ENCODE results near the gene FAM9C.
"Not testable (repeated sequence)": the region's sequence is repeated elsewhere in the genome, so short reads cannot be mapped to it uniquely, and the experiment has no call there.

The FAM9C gene

DNA sequence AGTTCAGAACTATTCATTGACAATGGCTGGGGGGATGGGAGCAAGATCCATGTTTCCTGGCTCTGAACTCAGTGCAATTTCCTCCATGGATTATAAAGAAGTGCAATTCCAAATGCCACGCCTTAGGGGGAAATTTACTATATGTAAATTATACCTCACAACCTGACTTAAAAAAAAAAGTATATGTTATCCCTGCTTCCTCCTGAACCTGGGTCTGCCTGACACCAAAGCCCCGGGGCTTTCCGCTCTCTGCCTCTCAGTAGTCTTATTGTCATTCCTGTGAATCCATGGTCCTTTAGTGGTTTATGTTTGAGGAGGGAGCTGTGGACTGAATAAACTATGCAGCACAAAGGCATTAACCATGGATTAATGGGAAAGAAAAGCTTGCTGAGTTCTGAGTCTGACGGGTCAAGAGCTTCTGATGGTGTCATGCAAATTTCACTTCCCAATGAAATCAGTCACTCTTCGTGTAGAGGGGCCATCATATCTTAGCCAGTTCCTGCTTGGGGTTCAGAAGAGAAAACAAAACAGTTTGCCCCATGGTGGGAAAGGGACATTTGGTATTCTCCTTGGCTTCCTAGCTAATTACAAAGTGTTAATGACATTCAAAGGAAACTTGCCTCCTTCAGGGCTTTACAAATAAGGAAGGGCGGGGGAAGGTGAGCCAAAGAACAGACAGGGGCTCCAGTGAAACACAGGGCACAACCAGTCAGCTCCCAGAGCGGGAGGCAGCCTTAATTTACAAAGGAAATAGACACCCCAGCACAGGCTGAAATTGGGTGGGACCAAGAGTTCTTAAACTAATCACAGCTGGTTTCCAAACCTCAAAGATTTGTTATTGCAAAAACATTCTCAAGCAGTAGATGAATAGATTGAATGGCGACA lies 14.3 kb downstream of the FAM9C start:
- DNase-seq: no peak

DNA sequence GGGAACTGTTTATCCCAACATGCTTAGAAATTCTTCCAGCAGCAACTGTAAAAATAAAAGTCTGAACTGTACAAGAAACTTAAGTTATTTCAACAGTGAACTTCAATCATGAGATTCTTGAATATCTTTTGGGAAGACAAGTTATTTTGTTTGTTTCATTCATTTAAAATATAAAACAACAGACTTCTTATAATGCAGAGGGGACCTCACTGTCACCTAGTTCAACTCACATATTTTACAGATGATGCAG lies 14.9 kb downstream of the FAM9C start:
- DNase-seq: no peak

DNA sequence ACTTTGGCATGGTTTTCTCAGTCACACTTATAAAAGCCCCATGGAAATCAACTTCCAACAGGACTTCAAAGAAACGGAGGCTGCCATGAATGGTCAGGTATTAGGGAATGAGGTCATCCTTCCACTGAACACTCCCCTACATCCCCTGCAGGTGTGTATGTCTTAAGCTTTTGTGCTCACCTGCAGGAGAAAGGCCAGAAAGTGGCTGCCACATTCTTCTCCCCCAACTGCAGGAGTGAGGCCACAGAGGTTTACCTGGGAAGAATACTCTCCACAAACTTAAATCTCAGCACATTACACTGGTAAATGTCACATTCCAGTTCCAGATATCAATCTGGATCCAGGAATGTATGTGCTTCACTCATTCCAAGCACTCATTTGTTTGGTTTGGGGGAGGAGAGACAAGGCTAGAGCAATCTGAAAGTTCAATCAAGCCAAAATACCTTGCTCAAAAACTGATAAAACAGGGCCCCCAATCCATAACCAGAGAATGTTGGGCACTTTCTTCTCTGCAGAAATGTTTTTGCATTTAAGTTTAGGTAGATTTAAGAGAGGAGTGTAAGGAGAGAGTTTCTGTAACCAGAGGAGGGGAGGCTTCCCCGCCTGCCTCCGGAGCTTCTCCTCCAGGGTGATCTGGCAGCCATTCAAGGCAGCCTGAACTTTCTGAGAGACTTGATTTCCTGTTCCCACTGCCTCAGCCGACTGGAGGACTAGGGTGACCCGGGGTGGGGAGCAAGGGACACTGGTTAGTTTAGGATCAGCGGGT lies 15.4 kb downstream of the FAM9C start:
- no peak for DNase-seq

DNA sequence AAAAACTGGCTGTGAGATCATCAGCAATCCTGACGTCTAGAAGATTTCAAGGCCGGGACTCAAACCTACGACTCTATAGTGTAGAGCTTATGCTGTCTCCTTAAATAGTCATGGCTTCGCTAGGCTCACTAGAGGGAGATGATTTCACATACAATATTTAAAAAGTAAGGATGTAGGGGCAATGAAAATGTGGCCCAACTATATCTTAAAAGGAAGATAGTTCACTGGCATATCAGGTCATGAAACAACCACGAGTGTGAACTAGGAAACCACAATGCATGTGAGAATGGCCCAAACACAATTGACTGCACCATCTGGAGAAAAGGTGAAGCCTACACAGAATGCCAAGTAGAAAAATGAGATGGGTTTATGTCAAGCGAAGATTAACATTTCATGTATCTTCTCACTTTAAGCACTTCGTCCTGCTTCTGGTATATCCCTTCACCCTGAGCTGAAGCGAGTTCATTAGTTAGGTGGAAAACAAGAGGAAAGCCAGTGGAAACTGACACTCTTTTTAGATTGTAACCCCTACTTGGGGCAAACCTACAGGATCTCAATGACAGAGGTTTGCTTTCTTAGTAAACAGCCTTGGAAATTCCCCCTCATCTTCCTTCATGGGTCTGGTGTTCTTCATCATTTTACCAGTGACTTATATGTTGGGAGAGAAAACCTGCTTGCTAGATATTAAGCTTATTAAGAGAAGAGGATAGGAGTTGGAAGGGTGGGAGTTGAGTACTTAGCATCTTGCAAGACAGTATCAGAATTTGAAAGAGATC lies 17.4 kb downstream of the FAM9C start:
- no peak for DNase-seq

DNA sequence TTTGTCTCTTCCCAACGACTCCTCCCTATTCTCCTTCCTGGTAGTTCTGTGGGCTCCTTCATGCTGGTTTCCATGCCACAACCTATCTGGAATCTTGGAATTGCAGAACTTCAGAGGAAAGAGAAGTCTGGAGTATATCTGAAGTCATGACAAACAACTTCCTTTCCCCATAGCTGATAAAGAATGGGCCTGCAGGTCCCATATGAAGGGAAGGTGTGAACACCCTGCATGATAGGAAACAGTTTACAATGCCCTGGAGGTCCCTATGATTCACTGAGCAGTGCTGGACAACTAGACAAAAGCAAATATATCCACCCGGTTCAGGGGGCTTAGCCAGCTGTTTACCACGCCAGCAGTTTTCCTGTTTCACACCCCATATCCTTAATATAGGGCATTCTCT lies 19.4 kb downstream of the FAM9C start:
- no peak for DNase-seq

DNA sequence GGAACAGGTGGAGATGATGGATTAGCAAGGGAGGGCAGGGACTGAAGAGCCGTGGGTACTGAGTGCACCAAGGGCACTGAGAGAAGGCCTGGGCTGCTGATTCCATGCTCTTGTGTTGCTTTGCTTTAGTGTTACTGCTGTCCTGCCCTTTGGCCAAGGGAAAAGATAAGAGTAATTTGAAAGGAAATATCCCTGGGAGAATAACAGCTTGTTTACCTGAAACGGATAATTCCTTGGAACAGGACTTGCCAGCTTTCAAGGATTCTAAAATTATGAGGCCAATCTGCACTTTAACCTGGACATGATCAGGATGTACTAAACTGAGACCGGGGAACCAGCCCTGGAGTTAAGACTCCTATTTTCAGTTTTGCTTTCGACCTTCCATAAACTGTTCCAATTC lies 20.4 kb downstream of the FAM9C start:
- no peak for DNase-seq

DNA sequence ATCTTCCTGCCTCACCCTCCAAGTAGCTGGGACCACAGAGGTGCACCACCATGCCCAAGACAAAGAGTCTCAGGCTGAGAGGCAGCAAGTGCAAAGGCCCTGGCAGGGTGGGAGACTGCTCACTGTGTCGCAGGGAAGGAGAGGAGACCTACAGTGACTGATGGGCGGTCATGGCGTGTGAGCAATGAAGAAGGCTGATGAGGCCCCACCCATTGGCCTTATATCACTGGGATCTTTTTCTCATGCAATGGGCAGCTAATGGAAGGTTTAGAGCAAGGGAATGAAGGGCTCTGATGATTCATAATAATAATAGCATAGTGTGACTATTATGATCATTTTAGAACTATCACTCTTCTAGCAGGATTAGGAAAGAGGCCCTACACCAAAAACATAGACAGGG lies 20.9 kb downstream of the FAM9C start:
- DNase-seq: no peak

DNA sequence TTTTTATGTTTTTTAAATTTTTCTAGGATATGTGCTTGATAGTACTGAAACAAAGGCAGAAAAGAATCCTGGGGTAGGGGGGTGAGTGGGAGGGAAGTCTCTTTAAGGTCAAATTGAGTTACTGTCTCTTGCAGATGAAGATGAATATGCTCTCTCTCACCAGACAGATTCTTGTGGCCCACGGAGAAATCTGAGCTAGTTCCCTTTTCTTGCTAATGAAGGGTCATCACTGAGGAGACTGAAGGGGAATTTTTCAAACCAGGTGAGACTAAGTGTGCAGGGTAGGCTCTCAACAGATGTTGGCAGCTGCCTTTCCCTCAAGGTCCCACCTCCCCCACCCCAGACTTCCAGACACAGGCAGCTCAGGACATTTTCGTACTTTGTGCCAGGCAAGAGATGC lies 21.5 kb downstream of the FAM9C start:
- no peak for DNase-seq

DNA sequence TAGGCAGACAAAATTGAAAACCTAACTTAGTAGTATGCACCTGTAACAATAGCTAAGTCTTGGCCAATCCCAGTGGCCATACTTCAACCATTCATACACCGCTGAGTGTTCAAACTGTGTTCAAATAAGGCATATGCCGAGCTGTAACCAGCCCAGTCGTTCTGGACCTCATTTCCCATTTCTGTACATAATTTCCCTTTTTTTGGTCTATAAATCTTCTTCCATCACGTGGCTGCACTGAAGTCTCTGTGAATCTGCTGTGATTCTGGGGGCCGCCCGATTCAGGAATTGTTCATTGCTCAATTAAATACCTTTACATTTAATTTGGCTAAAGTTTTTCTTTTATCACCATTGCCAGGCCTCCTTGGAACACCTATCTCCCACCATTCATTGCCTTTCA lies 27.7 kb downstream of the FAM9C start:
- DNase-seq: not testable (repeated sequence)

DNA sequence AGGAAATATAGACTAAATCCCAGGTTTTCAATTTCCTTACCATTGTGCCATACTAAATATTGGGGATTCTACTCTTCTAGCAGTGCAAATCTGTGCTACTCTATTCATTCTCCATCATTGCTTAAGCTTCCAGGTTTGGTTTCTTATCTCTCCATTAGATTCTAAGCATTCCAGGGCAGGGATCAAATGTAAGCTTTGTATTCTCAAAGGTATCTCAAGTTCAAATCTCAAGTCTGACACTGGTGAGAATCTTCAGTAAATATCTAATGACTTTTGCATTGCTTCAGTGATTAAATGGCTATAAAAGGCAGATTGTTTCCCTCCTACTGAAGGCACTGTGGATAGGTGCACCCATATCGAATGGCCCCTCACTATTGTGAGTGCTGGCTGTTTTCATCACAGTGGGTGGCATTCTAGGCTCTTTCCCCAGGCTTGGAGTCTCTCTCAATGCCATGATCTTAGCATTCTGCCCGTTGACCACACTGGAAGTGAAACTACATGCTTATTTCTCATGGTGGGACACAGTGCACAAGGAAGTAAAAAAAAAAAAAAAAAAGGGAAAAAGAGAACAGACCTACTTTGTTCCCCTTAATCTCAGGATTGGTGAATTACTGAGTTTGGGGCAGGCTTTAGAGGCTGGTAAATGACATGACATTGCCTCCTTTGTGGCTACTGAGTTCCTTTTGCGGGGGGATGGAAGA lies 28.7 kb downstream of the FAM9C start:
- no peak for DNase-seq

DNA sequence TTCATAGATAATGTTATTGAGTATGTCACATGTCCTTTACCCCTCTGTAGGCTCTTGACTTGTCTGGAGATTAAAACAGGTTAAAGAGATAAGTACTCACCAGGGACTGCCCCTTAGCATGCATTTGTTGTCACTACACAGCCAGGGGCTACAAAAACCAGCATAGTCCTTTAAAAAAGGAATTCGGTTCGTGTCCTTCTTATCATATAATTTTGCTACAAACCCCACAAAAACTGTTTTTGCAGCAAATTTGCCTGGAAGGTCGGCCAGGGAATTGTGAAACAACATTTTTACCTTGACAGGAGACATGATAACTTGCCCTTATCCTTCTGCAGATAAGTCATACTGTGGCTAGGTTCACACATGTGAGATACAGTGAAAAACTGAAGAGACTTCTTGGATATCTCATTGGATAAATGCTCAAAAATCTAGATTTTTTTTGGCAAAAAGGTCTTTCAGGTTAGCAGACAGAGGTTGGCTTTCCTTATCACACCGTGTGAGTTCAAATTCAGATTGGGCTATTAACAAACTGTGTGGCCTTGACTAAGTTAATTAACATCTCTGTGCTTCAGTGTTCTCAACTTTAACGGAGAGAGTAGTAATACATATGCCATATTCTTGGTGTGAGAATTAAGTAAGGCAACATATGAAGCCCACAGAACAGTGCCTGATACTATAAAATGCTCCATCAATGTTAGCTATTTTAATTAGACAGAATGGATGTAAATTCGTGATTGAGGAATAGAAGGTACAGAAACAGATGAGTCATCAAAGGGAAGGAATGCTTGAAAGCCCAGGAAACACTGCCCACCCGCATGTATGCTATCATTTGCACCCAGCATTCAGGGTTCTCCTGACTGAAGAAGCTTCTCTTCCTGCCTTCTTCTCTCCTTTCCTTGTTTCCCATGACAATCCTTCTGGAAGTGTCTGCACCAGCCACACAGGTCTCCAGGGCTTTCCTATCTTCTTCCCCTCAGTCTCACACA lies 30.0 kb downstream of the FAM9C start:
- no peak for DNase-seq

DNA sequence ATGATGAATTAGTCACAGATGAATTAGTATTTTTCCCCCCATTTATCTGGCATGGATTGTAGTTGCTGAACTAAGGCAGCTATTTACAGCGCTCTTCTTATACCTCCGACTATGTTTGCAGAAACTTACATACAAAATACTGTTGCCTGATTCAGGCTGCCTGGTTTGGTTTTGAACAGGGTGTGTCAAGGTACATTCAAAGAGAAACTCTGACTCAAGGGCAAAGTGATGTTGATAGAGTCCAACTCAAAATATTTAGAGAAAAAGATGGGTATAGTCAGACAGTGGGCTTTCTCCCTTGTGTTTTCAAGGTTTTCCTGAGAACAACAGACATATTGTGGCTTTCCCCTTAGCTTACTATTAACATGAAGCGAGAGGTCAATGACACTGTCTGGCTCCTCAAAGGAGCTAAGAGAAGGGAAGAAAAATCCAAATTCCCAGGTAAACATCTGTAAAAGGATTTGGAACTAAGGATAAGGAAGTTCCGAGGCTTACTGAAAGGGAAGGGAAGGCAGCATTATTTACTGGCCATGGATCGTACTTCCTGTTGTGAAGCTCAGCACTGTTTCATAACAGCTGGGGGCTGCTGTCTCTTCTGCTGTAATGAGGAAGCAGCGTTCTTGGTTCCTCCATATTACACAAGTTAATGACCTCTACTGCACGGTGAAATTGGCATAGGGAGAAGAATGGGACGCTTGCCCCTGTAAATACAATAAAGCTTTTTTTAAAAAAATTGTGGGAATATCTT lies 30.9 kb downstream of the FAM9C start:
- DNase-seq: peak; percentile 28

DNA sequence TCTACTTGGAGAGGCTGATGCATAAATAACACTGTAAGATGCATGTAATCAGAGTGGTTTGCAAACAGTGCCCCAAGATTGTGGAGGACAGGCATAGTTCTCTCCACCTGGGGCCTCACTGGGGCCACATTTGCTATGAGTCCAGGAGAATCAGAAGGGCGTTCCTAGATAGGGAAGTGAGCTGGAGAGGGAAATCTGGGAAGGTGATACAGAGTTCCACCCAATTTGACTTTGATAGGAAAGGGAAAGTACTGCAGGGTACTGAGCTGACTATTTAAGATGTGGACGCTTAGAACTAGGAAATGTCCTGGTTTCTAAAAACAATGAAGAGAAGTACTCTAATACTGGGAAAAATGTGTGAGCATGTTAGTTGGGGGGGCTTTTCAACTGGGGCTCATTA lies 33.9 kb downstream of the FAM9C start:
- no peak for DNase-seq

DNA sequence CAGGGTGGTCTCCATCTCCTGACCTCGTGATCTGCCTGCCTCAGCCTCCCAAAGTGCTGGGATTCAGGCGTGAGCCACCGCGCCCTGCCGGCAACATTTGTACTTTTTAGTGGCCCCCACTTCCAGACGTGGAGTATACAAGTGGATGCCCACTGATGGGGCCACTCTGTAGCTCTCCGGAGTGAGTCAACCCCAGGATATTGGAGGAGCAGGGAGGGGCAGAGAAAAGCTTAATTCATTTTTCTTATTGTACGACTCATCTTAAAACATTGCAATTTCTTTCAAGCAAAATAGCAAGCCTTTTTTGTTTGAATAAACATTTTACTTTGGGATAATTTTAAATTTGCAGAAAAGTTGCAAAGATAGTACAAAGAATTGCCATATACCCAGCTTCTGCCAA lies 34.6 kb downstream of the FAM9C start:
- DNase-seq: no peak

DNA sequence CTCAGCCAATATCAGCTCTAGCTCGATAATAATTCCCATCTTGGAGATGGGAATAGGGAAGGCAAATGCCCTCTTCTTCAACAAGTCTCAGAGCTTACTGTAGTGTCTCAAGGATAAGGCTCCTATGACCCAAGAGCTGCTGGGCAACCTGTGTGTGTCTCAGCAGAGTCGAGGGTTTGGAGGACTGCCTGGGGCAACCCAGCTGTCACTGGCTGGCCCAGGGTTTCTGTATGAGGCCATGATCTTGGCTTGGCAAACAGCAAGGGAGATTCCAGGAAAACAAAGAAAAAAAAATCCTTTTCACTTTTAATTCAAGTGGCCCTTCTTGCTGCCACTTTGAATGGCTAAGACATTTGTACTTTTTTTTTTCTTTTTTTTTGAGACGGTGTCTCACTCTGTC lies 35.1 kb downstream of the FAM9C start:
- no peak for DNase-seq

DNA sequence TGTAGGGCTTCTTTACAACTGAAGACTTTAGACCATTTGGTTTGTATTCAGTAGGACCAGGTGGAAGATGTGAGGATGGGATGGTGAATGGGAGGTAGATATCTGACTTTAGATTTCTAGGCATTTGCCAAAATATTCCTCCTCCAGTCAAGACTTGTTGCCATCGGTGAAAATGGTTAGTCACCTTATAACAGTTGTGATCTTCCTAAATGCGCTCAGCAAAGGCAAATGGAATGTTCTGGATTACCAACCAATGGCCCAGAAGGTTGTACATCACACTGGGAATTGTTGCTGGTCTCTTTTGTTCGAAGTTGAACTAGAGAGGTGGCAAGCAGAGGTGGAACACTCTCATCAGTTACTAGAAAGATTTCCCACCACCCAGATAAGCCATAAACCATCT lies 35.6 kb downstream of the FAM9C start:
- no peak for DNase-seq

DNA sequence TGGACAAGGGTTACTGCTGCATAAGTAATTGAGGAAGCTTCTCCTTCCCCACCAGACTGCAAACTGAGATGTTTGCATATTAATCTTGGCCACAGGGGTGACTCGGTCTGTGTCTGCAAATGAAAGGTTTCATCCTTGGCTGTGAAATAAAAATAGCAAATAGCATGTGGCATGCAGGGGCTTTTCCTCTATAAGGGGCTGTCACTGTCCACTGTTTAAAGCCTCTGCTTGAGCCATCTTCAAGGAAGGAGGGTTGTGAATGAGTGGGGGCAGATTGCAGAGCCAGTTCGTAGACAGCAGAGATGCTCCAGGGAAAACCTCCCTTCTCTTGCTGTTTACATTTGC lies 36.3 kb downstream of the FAM9C start:
- no peak for DNase-seq

DNA sequence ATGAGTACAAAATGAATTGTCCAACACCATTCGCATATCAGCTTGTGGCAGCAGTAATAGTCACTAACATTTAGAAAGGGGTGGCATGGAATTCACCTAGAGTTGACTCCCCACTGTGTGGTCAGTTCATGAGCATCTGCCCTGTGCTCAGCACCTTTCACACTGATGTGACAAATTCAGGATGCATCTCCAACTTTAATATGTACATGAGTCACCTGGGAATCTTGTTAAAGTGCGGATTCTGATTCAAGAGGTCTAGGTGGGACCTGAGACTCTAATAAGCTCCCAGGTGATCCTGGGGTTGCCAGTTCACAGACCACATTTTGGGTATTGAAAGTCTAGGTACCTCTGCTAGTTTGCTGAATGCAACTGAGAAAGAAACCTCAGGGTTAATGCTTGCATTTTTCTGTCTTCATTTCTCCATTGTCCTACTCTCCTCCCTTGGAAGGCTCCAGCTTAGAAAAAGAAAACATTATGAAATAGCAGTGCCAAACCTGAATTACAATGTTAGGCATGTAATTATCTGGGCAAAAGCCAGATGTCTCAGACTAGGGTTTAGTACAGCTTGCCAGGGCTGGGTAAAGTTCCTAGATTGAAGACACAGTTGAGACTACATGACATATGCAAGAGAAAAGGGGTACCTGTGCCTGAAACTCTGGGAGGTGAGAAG lies 36.8 kb downstream of the FAM9C start:
- DNase-seq: no peak

DNA sequence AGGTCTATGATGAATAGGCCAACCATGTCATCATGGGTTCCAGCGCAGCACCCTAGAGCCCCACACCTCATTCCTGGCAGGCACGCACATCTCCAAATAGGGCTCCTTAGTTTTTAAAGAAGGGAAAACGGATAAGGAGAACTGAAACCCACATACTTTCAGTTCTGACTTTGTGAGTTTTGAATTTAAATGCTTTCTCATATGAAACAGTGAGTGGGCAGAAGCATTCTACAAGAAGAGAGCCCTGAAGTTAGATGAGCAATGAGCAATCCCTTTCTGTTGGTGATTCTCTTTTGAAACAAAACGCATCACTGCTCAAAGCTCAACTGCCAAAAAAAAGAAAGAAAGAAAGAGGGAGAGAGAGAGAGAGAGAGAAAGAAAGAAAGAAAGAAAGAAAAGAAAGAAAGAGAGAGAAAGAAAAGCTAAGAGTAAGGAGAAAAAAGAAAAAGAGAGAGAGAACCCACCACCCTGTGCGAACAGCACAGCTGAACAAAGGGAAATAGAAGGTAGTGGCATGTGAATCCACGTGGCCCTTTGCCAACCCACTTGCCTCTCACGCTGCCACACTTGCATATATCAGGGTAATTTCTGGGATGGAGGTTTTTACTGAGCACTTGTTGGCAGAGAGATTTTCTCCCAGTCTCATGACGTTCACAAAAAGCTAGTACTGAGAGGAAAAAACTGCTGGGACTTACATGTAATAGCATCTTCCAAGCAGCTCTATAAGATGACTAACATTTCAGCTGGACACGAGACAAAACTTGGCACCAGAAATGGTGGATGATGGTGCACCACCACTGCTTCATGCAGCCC lies 38.6 kb downstream of the FAM9C start:
- no peak for DNase-seq

Data from NCI-H510A treated with DMSO at 0.1 percent for 48 hours (cell line).